HepG2 (cell line): Measurements from ENCODE around the gene ZFP69. TPM values are rescaled to one million over a fixed set of nuclear protein-coding genes. Genes with fewer than 3 reads are reported as not detected.

Source experiments
- ASH2L ChIP-seq: fragments of 300-600, 200-600 bp; sonication (generic); IDR thresholded peaks from 2 replicates; pipeline ENCODE4 v1.7.0; 2017; ENCODE audit warnings: low read depth, mild to moderate bottlenecking, moderate library complexity, mixed read lengths, low read length; ENCODE audit not compliant: insufficient read length
- CBX5 ChIP-seq: sonication (generic); formaldehyde crosslinking; IDR thresholded peaks from 2 replicates; pipeline ENCODE4 v1.4.0; 2020; ENCODE audit warnings: missing genetic modification reagents, borderline replicate concordance
- GMEB1 ChIP-seq: sonication (generic); formaldehyde crosslinking; IDR thresholded peaks from 2 replicates; pipeline ENCODE4 v1.5.1; 2020; ENCODE audit warnings: missing genetic modification reagents, mild to moderate bottlenecking, borderline replicate concordance
- HMGXB4 ChIP-seq, 2 experiments: sonication (generic) in 1 of 2; formaldehyde crosslinking in 1 of 2; IDR thresholded peaks; 2 replicates each; pipeline versions ENCODE4 v1.4.0 to v1.6.1; 2018 to 2020; ENCODE audit warnings: missing genetic modification reagents in 2 of 2, borderline replicate concordance in 1 of 2, low read depth in 1 of 2, mild to moderate bottlenecking in 1 of 2, missing biosample characterization in 1 of 2
- HNRNPUL1 ChIP-seq: fragments of 200-400 bp; formaldehyde crosslinking; IDR thresholded peaks from 2 replicates; pipeline ENCODE4 v1.6.1; 2017; ENCODE audit warnings: low read depth, mild to moderate bottlenecking, low read length, moderate library complexity
- IKZF5 ChIP-seq: IDR thresholded peaks from 2 replicates; pipeline ENCODE4 v1.6.1; 2018; ENCODE audit warnings: missing genetic modification reagents, mild to moderate bottlenecking, missing compliant biosample characterization
- NFKBIZ ChIP-seq: IDR thresholded peaks from 2 replicates; pipeline ENCODE4 v1.6.1; 2018; ENCODE audit warnings: missing genetic modification reagents, missing compliant biosample characterization
- NONO ChIP-seq, 2 experiments: fragments of 450-650 bp in 1 of 2; sonication (generic) in 1 of 2; formaldehyde crosslinking in 1 of 2; IDR thresholded peaks in 1 of 2; conservative IDR thresholded peaks in 1 of 2; 2 replicates each; pipeline versions ENCODE4 v1.6.1 to v1.8.0; 2017 to 2022; ENCODE audit warnings: mild to moderate bottlenecking in 1 of 2, missing genetic modification reagents in 1 of 2, moderate library complexity in 1 of 2
- PHF8 ChIP-seq: sonication (generic); formaldehyde crosslinking; IDR thresholded peaks from 2 replicates; pipeline ENCODE4 v1.5.0; 2020; ENCODE audit warnings: missing genetic modification reagents
- PPARG ChIP-seq: conservative IDR thresholded peaks from 2 replicates; pipeline ENCODE4 v1.6.1; 2016; ENCODE audit warnings: missing biosample characterization, missing genetic modification reagents
- SCMH1 ChIP-seq: sonication (generic); formaldehyde crosslinking; IDR thresholded peaks from 2 replicates; pipeline ENCODE4 v1.9.0; 2021; ENCODE audit warnings: missing genetic modification reagents, mild to moderate bottlenecking, borderline replicate concordance
- SMAD9 ChIP-seq: sonication (generic); formaldehyde crosslinking; IDR thresholded peaks from 2 replicates; pipeline ENCODE4 v1.5.1; 2020; ENCODE audit warnings: mild to moderate bottlenecking, missing genetic modification reagents
- TMF1 ChIP-seq: sonication (generic); formaldehyde crosslinking; IDR thresholded peaks from 2 replicates; pipeline ENCODE4 v1.8.1; 2022; ENCODE audit warnings: low read depth, missing genetic modification reagents
- ZNF260 ChIP-seq: sonication (generic); formaldehyde crosslinking; IDR thresholded peaks from 2 replicates; pipeline ENCODE4 v1.4.0; 2020; ENCODE audit warnings: missing genetic modification reagents, low read depth, mild to moderate bottlenecking, borderline replicate concordance
- ZNF326 ChIP-seq: sonication (generic); formaldehyde crosslinking; IDR thresholded peaks from 2 replicates; pipeline ENCODE4 v1.4.0; 2020; ENCODE audit warnings: missing genetic modification reagents, borderline replicate concordance
- ZNF34 ChIP-seq: sonication (generic); formaldehyde crosslinking; IDR thresholded peaks from 2 replicates; pipeline ENCODE4 v1.4.0; 2020; ENCODE audit warnings: mild to moderate bottlenecking, missing genetic modification reagents, borderline replicate concordance
- ZNF576 ChIP-seq: sonication (generic); formaldehyde crosslinking; IDR thresholded peaks from 2 replicates; pipeline ENCODE4 v1.4.0; 2020; ENCODE audit warnings: mild to moderate bottlenecking, missing genetic modification reagents
- ZNF891 ChIP-seq: sonication (generic); formaldehyde crosslinking; IDR thresholded peaks from 2 replicates; pipeline ENCODE4 v1.5.0; 2020; ENCODE audit warnings: mild to moderate bottlenecking, missing genetic modification reagents
- polyA plus RNA-seq, 8 experiments: library from polyadenylated mRNA; depleted of rRNA in 3 of 8; stranded (reverse) in 7 of 8; unstranded in 1 of 8; fragments of >200 nt; fragmentation: Illumina TruSeq in 4 of 8; extraction: Trizol in 4 of 8; gene quantifications; 2 replicates each; pipeline versions ENCODE4 v1.2.1 to v1.2.3, GENCODE V29; 2011 to 2016; ENCODE audit warnings: low read depth in 4 of 8, missing spikeins in 1 of 8, mixed read lengths in 1 of 8; ENCODE audit not compliant: insufficient read depth in 1 of 8
- total RNA-seq, 5 experiments: library from RNA; depleted of rRNA; stranded (reverse); fragments of >200 nt; fragmentation: Illumina TruSeq; extraction: Trizol; gene quantifications; 2 replicates each; pipeline ENCODE4 v1.2.3, GENCODE V29; 2016; ENCODE audit warnings: low read depth in 1 of 5
- TF ChIP-seq, protein P1 (sequence below), 2 experiments: IDR thresholded peaks; 2 replicates each; pipeline ENCODE4 v1.6.1; 2011 to 2012; ENCODE audit warnings: low read length in 2 of 2, borderline replicate concordance in 1 of 2, low read depth in 1 of 2, mild to moderate bottlenecking in 1 of 2, moderate library complexity in 1 of 2

The ZFP69 gene
- total and polyA plus RNA-seq, 2 of the 13 experiments (the other 11 are each of a cell fraction or from before 2014, with no cell fraction given): 2.6 to 5.6 TPM

DNA sequence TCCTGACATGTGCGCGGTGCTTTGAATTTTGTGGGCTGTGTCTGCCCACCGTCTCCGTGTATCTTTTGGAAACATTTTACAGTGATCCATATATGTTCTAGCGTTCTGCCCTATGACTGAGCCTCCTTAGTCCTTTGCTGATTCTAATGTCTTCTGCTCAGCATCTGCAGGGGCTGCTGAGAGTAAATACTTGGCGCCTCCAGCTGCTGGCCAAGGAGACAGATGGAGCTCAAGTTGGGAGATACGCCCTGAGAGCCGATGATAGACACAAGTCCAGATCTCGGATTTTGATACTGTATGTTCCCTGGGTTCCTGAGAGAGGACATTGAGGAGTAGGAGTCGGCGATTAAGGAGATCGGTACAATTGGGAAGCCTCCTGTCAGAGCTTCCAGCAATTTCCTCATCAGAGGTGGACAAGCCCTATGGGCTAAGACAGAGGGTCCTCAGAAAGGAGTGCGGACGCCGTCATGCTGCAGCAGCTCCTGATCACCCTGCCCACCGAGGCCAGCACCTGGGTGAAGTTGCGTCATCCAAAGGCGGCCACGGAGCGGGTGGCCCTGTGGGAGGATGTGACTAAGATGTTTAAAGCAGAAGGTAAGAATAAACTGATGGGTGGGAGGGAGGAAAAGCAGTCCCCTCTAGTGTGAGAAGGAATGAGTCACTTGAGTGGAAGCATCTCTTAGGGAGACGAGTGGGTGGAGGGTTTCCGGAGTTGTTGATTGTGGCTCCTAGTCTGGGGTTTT is 26.4 kb upstream of the ZFP69 start (continued):
- TF ChIP-seq, protein P1, sequence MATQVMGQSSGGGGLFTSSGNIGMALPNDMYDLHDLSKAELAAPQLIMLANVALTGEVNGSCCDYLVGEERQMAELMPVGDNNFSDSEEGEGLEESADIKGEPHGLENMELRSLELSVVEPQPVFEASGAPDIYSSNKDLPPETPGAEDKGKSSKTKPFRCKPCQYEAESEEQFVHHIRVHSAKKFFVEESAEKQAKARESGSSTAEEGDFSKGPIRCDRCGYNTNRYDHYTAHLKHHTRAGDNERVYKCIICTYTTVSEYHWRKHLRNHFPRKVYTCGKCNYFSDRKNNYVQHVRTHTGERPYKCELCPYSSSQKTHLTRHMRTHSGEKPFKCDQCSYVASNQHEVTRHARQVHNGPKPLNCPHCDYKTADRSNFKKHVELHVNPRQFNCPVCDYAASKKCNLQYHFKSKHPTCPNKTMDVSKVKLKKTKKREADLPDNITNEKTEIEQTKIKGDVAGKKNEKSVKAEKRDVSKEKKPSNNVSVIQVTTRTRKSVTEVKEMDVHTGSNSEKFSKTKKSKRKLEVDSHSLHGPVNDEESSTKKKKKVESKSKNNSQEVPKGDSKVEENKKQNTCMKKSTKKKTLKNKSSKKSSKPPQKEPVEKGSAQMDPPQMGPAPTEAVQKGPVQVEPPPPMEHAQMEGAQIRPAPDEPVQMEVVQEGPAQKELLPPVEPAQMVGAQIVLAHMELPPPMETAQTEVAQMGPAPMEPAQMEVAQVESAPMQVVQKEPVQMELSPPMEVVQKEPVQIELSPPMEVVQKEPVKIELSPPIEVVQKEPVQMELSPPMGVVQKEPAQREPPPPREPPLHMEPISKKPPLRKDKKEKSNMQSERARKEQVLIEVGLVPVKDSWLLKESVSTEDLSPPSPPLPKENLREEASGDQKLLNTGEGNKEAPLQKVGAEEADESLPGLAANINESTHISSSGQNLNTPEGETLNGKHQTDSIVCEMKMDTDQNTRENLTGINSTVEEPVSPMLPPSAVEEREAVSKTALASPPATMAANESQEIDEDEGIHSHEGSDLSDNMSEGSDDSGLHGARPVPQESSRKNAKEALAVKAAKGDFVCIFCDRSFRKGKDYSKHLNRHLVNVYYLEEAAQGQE (IDR thresholded peaks at IDR 0.05; ENCODE audit: borderline replicate concordance in 1 of 2, low read depth in 1 of 2, low read length in 2 of 2): no peak
- TF ChIP-seq HMGXB4 (CRISPR knock-in tag; IDR thresholded peaks at IDR 0.05; ENCODE audit: borderline replicate concordance in 1 of 2, low read depth in 1 of 2): peak in 1 of 2 experiments; percentile 15; a peak in 1 of 4 replicates
- no peak for TF ChIP-seq ZNF260 (CRISPR knock-in tag)
- TF ChIP-seq GMEB1 (CRISPR knock-in tag): no peak
- peak; percentile 59 for TF ChIP-seq PHF8
- TF ChIP-seq ZNF326 (CRISPR knock-in tag): no peak
- TF ChIP-seq PPARG (CRISPR knock-in tag): no peak
- TF ChIP-seq CBX5 (CRISPR knock-in tag): peak; percentile 33; the same call in 1 of the 2 replicates
- TF ChIP-seq TMF1: no peak
- TF ChIP-seq SCMH1: no peak
- no peak for TF ChIP-seq NONO (IDR thresholded peaks at IDR 0.05)
- TF ChIP-seq NONO (CRISPR knock-in tag; conservative IDR thresholded peaks at IDR 0.05): no peak
- no peak for TF ChIP-seq NFKBIZ
- TF ChIP-seq ASH2L: no peak
- TF ChIP-seq HNRNPUL1: no peak
- no peak for TF ChIP-seq SMAD9 (CRISPR knock-in tag)
- peak; percentile 31; the same call in 1 of the 2 replicates for TF ChIP-seq IKZF5 (CRISPR knock-in tag)
- TF ChIP-seq ZNF891 (CRISPR knock-in tag): 0 out of 2 replicates have a peak, but pooled peaks have one; percentile 33
- TF ChIP-seq ZNF576 (CRISPR knock-in tag): no peak
- no peak for TF ChIP-seq ZNF34 (CRISPR knock-in tag)
